Stimulated activated naive CD8-positive, alpha-beta T cell treated with anti-CD3 and anti-CD28 coated beads, Interleukin-15, amount 100 ng/mL, for 72 hours (primary cell): ENCODE data around the gene SGSM2.

Experiments used
- ATAC-seq: fragments of 150-1000 bp; cut with Tn5 transposase; 2 replicates; pipeline ENCODE4 v1.10.0; 2021; ENCODE audit warnings: mild to moderate bottlenecking, moderate library complexity
- DNase-seq, 2 donors: peaks; one replicate each; pipeline ENCODE4 v3.0.0; 2021 to 2022
- H3K27ac Mint-ChIP-seq, 2 donors: one replicate each; pipeline ENCODE4 v1.8.0; 2022; ENCODE audit warnings: mild to moderate bottlenecking in 2 of 2, mixed read lengths in 2 of 2, moderate library complexity in 2 of 2
- H3K27me3 Mint-ChIP-seq: one replicate; pipeline ENCODE4 v1.8.0; 2022; ENCODE audit warnings: mixed read lengths
- H3K4me1 Mint-ChIP-seq: one replicate; pipeline ENCODE4 v1.8.0; 2022; ENCODE audit warnings: mild to moderate bottlenecking, mixed read lengths
- H3K4me3 Mint-ChIP-seq, 2 donors: one replicate each; pipeline ENCODE4 v1.8.0; 2022; ENCODE audit warnings: mild to moderate bottlenecking in 2 of 2, mixed read lengths in 2 of 2, moderate library complexity in 1 of 2
- H3K9me3 Mint-ChIP-seq, 2 donors: one replicate each; pipeline ENCODE4 v1.8.0; 2022; ENCODE audit warnings: mixed read lengths in 2 of 2

The SGSM2 gene

DNA sequence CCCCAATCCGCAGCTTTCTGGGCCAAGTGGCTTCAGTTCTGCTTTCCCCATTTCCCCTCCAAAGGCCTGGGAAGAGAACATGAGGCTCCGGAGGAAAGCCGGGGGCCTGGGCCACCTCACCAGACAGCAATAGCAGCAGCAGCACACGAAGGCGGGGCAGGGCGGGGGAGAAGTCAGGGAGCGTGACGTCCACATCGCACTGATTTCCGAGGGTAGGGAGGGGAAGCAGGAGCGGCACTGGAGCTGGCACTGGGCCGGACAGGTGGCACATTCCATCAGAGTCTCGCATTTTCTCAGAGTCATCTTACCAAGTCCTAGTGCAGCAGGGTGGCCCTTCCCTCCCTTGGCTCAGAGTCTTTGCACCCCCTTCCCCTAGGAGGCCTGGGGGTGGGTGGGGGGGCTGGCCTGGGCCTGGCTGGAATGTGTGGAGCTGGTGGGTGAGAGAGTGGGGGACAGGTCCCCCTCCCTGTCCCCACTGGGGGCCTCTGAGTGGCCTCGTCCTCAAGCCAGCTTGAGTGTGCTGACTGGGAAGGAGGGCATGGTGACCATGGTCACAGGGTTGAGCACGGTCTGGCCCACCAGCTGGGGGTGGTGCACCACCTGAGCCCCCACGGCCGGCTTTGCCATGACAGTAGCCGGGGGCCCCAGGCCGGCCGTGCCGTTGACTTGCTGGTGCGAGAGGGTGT is 49.2 kb downstream of the SGSM2 start:
- no peak for DNase-seq
- Mint-ChIP-seq H3K27ac (peak overlapping the region in 1 of 2 donors; percentile 87), H3K27me3 (no peaks in the 10 kb centered on the region), H3K4me3 (no peak overlapping the region), H3K9me3 (no peaks in the 10 kb centered on the region), H3K4me1 (peaks cover 49% of the 10 kb centered on the region)
- ATAC-seq: no peak

DNA sequence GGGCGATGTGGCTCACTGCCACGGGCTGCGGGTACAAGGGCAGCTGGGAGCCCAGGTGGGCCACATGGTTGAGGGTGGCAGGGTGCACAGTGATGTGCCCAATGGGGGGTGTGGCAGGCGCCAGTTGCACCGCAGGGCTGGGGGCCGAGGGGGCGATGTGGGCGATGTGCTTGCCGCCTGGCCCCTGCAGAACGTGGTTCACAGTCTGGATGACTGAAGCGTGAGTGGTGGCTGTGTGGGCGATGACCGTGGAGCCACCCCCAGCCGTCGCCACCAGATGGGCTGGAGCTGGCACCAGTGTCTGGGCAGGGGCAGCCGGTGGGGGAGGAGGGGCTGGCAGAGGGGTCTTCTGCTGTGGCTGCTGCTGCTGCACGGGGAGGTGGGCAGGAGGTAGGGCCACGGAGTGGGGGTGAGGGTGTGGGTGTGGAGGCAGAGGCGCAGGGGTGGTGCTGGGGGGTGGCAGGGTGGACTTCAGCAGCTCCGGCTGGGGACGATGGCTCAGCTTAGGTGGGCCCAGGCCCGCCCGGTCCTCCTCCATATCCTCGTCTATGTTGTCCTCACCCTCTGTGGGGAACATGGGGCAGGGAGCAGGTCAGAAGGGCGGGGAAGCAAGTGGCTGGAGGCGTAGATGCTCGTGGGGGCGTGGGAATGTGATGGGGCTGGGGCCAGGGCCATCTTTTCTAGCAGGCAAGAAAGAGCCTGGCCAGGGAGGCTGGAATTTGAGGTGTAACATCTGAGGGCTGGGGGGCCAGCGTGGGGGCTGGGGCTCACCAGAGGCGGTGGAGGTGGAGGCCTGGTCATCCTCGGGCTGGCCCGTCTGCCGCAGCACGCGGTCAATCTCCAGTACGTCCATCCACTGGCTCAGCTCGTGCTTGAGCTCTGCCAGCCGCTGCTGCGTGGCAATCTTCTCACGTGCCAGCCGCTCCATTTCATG is 50.1 kb downstream of the SGSM2 start:
- H3K4me1 Mint-ChIP-seq: peaks cover 57% of the 10 kb centered on the region
- DNase-seq (no peak), ATAC-seq (no peak)
- H3K27me3 Mint-ChIP-seq: no peaks in the 10 kb centered on the region
- H3K9me3 Mint-ChIP-seq: no peaks in the 10 kb centered on the region
- no peak overlapping the region for H3K4me3 Mint-ChIP-seq
- H3K27ac Mint-ChIP-seq: peak overlapping the region in 1 of 2 donors; percentile 87

DNA sequence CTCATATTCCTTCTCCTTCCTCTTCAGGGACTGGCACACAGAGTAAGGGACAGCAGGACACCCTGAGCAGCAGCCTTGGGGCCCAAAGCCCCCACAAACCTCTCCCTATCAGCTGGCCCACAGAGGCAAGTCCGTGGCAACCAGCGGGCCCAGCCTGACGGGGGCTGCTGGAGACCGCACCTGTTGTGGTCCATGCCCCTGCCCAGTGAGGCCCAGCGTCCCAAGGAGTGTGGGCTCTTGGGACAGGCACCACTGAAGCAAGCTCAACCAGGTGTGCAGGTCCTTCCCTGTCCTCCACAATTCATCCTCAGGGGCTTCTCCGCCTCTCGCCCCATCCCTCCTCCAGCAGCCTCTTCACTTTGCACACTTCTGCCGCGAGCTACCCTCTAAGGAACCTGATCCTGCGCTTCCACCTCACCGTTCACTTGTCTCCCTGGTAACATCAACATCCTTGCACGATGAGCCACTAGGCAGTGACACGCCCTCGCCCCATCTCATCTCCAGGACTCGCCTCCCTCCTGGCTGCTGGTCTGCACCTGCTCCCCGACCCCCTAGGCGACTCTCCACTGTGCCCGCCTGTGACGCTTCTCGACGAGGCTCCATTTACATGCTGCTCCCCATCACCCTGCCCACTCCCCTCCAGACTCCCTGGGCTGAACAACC is 50.9 kb downstream of the SGSM2 start:
- DNase-seq: no peak
- ATAC-seq: no peak
- H3K9me3 Mint-ChIP-seq: no peaks in the 10 kb centered on the region
- H3K4me1 Mint-ChIP-seq: peaks cover 52% of the 10 kb centered on the region
- H3K4me3 Mint-ChIP-seq: no peak overlapping the region
- no peaks in the 10 kb centered on the region for H3K27me3 Mint-ChIP-seq
- peak overlapping the region; percentile 48 to 57 for H3K27ac Mint-ChIP-seq

DNA sequence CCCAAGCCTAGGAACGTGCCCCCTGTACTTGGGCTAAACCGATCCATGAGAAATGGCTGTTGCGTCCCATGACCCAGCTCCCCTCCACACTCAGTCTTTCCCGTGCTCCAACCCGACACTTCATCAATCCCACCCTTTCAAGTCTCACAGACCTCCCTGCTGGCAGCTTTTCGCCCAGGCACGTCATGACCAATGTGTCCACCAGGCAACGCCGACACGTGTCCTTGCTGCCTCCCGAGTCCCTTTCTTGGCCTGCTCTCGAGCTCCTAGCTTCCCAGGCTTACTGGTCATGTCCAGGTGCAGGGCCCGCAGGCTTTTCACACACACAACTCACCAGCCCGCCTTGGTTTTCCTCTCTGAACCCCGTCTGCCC is 51.4 kb downstream of the SGSM2 start:
- peaks cover 48% of the 10 kb centered on the region for H3K4me1 Mint-ChIP-seq
- ATAC-seq (no peak), DNase-seq (no peak)
- no peak overlapping the region for H3K4me3 Mint-ChIP-seq
- H3K27ac Mint-ChIP-seq: peak overlapping the region in 1 of 2 donors; percentile 48
- no peaks in the 10 kb centered on the region for H3K9me3 Mint-ChIP-seq
- H3K27me3 Mint-ChIP-seq: no peaks in the 10 kb centered on the region

DNA sequence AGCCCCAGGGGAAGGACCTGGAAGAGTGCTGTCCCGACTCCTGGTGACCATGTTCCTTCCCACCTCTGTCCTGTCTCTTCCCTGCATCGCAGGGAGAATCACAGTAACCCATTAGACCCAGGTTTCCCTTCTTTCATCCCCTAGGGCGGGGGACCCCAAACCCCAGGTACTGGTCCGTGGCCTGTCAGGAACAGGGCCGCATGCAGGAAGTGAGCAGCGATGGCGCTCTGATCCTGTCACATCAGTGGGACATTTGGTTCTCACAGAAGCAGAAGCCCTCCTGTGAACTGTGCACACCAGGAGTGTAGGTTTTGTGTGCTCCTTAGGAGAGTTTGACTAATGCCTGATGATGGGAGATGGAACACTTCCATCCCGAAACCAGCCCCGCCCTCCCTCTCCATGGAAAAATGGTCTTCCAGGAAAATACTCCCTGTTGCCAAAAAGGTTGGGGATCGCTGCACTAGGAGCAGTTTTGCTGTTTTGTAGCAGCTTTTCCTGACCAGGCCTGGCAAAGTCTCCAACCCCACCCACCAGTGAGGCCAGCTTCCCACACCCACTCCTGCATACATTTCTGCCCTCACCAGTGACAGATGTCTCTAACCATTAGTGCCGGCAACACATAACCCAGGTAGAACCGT is 53.0 kb downstream of the SGSM2 start:
- H3K27me3 Mint-ChIP-seq: no peaks in the 10 kb centered on the region

DNA sequence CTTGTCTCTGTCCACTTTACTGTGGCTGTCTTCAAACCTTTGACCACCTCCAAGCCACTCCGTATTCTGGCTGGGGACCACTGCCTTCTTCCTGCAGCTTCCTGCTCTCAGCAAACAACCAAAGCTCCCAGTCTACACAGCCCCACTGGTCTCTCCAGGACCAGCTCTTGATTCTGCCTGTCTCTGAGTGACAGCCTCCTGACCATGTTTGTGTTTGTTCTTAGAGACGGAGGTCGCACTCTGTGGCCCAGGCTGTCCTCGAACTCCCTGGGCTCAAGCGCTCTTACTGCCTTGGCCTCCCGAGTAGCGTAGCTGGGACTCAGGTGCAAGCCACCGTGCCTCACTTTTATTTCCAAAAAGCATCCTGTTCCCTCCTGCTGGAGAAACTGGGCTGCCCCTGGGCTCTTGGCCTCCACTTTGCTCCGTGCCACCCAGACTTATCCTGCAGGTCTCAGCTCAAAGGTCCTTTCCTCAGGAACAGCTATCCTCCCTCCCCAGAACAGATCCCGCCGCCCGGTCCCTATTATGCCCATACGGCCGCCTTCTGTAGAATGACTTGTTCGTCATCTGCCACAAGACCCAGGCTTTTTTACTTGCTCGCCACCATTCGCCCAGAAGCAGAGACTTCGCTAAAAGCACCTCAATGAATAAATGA is 54.4 kb downstream of the SGSM2 start:
- ATAC-seq (no peak), DNase-seq (no peak)
- peaks cover 76% of the 10 kb centered on the region for H3K4me1 Mint-ChIP-seq
- H3K27me3 Mint-ChIP-seq: no peaks in the 10 kb centered on the region
- peak overlapping the region; percentile 87 to 94 for H3K27ac Mint-ChIP-seq
- peak overlapping the region; percentile 92 for H3K4me3 Mint-ChIP-seq
- no peaks in the 10 kb centered on the region for H3K9me3 Mint-ChIP-seq

More for the DNA sequence above, 53.0 kb downstream of the SGSM2 start:
- H3K4me1 Mint-ChIP-seq: peaks cover 62% of the 10 kb centered on the region
- DNase-seq (no peak), ATAC-seq (no peak)
- H3K27ac Mint-ChIP-seq: no peak overlapping the region
- H3K9me3 Mint-ChIP-seq: no peaks in the 10 kb centered on the region
- H3K4me3 Mint-ChIP-seq: no peak overlapping the region

DNA sequence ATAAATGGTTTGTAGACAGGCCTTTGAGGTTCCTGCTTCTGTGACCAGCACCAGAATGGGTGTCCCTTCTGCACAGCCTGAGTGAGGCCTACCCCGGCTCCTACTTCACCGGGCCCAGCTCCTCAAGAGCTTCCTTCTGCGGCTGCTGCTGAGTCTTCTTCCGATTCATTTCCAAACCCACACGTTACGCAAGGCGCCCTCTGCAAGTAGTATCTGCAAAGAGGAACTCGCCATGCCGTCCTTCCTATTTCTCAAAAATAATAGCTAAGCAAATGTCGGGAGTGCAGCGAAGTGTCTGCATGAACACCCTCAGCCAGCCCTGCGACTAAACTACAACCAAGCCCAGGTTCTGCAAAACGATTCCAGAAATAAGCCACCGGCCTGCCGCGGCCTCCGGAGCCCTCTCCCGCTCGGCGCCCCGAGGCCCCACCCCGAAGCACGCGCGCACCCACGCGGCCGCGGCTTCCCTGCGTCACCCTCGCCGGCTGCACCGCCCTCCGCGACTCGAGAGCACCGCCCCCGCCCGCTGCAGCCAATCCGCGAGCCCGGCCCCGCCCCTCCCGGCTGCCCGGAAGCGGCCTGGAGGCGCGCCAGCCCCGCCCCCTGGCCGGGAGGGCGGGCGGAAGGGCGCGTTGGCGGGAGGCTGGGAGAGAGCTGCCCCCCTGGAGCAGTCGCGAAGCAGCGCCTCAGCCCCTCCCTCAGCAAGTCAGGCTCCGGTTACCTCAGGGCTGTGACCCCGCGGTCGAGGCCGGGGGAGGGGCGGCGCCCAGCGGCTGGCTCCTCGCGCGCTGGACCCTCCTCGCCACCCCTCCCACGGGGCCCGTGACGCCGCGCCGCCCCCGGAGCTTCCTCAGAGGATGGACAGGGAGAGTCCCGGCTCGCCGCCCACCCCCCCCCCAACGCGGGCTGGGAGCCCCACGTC is 55.2 kb downstream of the SGSM2 start:
- no peaks in the 10 kb centered on the region for H3K27me3 Mint-ChIP-seq
- DNase-seq: peak; percentile 98 to 99
- no peaks in the 10 kb centered on the region for H3K9me3 Mint-ChIP-seq
- peak; percentile 74 for ATAC-seq
- H3K27ac Mint-ChIP-seq: peak overlapping the region; percentile 91 to 94
- H3K4me1 Mint-ChIP-seq: peaks cover 84% of the 10 kb centered on the region
- H3K4me3 Mint-ChIP-seq: peak overlapping the region; percentile 92

DNA sequence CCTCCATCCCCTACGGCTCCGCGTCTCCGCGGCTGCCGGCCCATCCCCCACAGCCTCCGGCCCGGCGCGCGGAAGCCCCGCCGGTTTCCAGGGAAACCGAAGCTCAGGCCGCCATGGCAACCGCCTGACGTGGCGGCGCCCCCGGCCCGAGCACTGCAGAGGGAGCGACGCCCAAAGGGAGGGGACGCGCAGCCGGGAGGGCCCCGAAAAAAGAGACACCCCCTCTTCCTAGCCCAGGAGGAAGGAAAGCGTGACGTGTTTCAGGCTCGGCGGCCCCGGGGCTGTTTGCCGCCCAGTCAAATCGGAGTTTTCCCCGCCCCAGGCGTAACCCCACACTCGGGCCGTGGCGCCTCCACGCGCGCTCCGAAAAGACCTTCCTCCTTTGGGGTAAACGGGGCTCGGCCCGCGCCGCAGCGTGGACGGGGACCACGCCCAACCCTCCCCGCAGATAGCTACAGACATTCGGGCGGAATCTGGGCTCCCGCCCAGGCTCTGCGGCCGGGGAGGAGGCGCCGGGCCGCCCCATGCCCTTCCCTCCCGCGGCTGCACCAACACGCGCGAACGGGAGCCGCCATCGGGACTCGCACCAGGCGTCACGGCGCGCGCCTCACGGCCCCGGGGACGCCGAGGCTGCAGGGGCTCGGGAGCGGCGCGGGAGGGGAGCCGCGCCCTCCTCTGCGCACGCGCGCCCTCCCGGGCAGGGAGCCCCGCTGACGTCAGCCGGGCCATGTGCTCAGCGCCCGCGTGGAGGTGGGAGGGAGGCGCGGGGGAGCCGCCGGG is 56.1 kb downstream of the SGSM2 start:
- ATAC-seq (peak; percentile 68), DNase-seq (peak; percentile 91 to 93)
- peaks cover 87% of the 10 kb centered on the region for H3K4me1 Mint-ChIP-seq
- H3K27ac Mint-ChIP-seq: peak overlapping the region; percentile 91 to 97
- peak overlapping the region; percentile 84 to 86 for H3K4me3 Mint-ChIP-seq
- no peaks in the 10 kb centered on the region for H3K9me3 Mint-ChIP-seq
- H3K27me3 Mint-ChIP-seq: no peaks in the 10 kb centered on the region

DNA sequence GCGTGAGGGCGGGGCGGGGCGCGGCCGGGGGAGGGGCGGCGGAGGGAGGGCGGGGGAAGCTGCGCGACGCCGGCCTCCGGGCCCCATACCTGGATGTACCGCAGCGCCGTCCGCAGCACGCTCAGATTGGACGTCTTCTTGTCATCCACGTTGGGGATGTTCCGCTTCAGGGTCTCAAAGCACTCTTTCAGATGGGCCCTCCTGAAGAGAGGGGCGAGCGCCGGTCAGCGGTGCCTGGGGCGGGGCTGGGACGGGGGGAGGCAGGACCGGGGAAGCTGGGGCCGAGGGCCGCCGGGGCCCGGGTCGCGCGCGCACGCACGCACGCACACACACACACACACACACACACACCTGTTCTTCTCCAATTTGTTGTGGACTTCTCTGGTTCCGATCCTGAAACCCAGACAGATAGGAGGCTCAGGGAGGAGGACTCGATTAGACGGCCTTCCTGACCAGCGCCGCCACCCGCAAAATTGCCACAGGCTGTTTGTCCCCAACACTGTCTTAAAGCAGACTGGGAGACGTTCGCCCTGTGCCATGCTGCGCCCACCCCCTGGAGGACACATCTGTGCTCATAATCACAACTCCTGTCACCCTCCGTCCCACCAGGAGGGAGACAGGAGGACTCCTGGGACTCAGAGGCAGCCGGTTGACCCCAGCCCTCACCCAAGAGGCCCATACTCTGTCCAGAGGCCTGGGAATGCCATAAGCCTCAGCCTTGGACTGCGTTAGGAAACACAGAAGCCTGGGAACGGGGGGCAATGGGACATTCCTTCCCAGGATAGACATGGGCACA is 56.9 kb downstream of the SGSM2 start:
- Mint-ChIP-seq H3K4me1 (peaks cover 87% of the 10 kb centered on the region), H3K27ac (peak overlapping the region; percentile 81 to 97), H3K4me3 (peak overlapping the region; percentile 88 to 89), H3K27me3 (no peaks in the 10 kb centered on the region), H3K9me3 (no peaks in the 10 kb centered on the region)
- DNase-seq: no peak
- no peak for ATAC-seq

DNA sequence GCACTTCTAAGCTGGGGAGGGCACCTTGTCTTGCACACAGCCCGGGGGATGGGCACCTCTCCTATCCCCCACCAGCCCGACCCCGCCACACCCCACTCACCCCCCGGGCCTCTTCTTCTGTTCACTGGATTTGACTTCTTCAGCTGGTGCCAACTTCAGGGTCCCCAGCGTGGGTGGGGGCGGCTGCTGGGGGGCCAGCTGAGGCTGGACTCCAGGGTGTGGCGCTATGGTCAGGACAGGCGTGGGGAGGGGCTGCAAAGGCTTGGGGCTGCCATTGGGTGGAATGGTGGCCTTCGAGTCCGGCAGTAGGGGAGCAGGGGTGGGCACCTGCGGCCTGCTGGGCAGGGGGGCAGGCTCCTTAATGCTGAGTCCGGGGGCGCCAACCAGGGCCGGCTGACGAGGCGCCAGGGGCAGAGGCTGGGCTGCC is 57.5 kb downstream of the SGSM2 start:
- no peak for DNase-seq
- Mint-ChIP-seq H3K9me3 (no peaks in the 10 kb centered on the region), H3K27me3 (no peaks in the 10 kb centered on the region), H3K4me3 (peak overlapping the region; percentile 44 to 58), H3K4me1 (peaks cover 85% of the 10 kb centered on the region), H3K27ac (no peak overlapping the region)
- no peak for ATAC-seq

DNA sequence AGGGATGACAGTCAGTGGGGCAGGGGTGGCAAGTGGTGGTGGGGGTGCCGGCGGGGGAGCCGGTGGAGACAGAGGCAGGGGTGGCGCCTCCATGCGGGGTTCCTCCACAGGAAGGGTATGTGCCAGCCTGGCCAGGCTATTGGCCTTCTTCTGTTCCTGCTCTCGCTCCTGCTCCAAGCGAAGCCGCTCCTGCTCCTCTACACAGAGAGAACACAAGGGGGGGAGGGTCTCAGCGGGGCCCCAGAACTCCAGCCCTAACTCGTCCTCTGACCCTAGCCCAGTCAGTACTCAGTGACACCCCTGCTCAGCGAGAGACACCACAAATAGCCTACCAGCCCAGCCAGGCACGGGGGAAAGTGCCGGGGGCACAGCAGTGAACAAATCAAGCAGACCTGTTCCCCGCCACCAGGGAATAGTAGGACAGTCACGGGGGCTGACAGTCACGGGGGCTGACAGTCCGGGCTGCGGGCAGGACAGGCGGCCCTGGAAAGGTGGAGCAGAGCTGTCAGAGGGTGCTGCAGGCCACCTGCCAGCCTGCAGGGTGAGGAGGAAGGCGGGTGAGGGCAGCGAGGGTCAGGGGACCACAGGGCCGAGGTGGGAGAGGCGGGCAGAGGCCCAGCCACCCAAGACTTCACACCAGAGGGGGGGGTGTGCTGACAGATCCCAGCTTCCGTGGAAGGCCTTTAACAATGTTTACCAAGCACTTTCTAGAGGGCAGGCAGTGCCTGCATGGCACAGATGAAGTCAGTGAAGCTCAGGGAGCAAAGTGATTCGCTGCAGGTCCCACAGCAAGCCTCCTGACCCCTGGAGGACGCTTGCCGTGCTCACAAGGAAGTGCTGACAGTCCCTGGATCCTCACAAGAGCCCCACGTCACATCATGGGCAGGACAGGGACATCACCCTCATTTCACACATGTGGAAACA is 58.2 kb downstream of the SGSM2 start:
- H3K4me1 Mint-ChIP-seq: peaks cover 82% of the 10 kb centered on the region
- ATAC-seq: no peak
- no peaks in the 10 kb centered on the region for H3K27me3 Mint-ChIP-seq
- DNase-seq: no peak
- H3K27ac Mint-ChIP-seq: peak overlapping the region in 1 of 2 donors; percentile 86
- H3K4me3 Mint-ChIP-seq: peak overlapping the region; percentile 85 to 98
- H3K9me3 Mint-ChIP-seq: no peaks in the 10 kb centered on the region

DNA sequence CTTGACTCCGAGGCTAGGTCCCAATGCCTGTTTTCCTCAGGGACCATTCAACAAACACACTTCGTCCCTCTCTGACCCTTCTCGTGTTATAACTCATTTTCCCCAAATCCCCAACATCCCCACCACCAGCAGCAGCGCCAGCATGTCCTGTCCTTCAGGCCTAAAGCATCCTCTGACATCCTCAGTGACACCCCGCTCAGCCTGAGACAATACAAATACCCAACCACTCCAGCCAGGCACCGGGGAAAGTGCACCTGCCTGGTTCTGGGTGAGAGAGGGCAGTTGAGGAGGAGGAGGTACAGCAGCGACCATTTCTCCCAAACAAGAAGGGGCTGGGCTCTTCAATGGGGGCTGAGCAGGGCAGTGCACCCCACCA is 58.9 kb downstream of the SGSM2 start:
- Mint-ChIP-seq H3K27ac (peak overlapping the region in 1 of 2 donors; percentile 9), H3K4me1 (peaks cover 76% of the 10 kb centered on the region), H3K27me3 (no peaks in the 10 kb centered on the region), H3K4me3 (peak overlapping the region; percentile 85 to 98), H3K9me3 (no peaks in the 10 kb centered on the region)
- DNase-seq: no peak
- ATAC-seq: no peak
